SK-N-SH (cell line): ENCODE measurements around the gene RHAG.

Experiments
- CHD2 ChIP-seq: fragments of 150-350 bp; IDR thresholded peaks from 2 replicates; pipeline ENCODE4 v1.6.1; 2018; ENCODE audit warnings: low read length; ENCODE audit not compliant: partially characterized antibody
- CTCF ChIP-seq: fragments of 200-600 bp; sonication (generic); IDR thresholded peaks from 2 replicates; pipeline ENCODE4 v1.6.1; 2017; ENCODE audit warnings: antibody characterized with exemption, mild to moderate bottlenecking, moderate library complexity
- EZH2phosphoT487 ChIP-seq: fragments of 200-600 bp; sonication (generic); IDR thresholded peaks from 2 replicates; pipeline ENCODE4 v1.6.1; 2017; ENCODE audit warnings: low read depth, mixed run types, mild to moderate bottlenecking, antibody characterized with exemption, moderate library complexity, borderline replicate concordance
- NRF1 ChIP-seq: IDR thresholded peaks from 2 replicates; pipeline ENCODE4 v1.6.1; 2012; ENCODE audit warnings: low read depth, mild to moderate bottlenecking, low read length
- POLR2AphosphoS5 ChIP-seq: IDR thresholded peaks from 2 replicates; pipeline ENCODE4 v1.6.1; 2012; ENCODE audit warnings: low read depth, low read length
- RAD21 ChIP-seq: IDR thresholded peaks from 2 replicates; pipeline ENCODE4 v1.6.1; 2012; ENCODE audit warnings: mild to moderate bottlenecking, low read length
- RCOR1 ChIP-seq: fragments of 150-350 bp; IDR thresholded peaks from 2 replicates; pipeline ENCODE4 v1.6.1; 2017; ENCODE audit warnings: antibody characterized with exemption, low read length
- SMC3 ChIP-seq: IDR thresholded peaks from 2 replicates; pipeline ENCODE4 v1.6.1; 2012; ENCODE audit warnings: low read depth, low read length, improper control_type of control experiment
- TCF12 ChIP-seq: IDR thresholded peaks from 2 replicates; pipeline ENCODE4 v1.4.0; 2012
- USF1 ChIP-seq: IDR thresholded peaks from 2 replicates; pipeline ENCODE4 v1.4.0; 2012; ENCODE audit warnings: low read depth, borderline replicate concordance
- YY1 ChIP-seq: IDR thresholded peaks from 2 replicates; pipeline ENCODE4 v1.4.0; 2012; ENCODE audit warnings: low read depth, mild to moderate bottlenecking
- TF ChIP-seq, protein P1 (sequence below): IDR thresholded peaks from 2 replicates; pipeline ENCODE4 v1.4.0; 2012; ENCODE audit warnings: low read depth
- TF ChIP-seq, protein P2 (sequence below): IDR thresholded peaks from 2 replicates; pipeline ENCODE4 v1.6.1; 2012; ENCODE audit warnings: mild to moderate bottlenecking, low read depth, low read length, moderate library complexity

- TF ChIP-seq CTCF (no peak), NRF1 (no peak), SMC3 (no peak), USF1 (no peak), POLR2AphosphoS5 (no peak), RCOR1 (no peak), YY1 (no peak), EZH2phosphoT487 (no peak), TCF12 (no peak), CHD2 (no peak), RAD21 (no peak)
- TF ChIP-seq, protein P1, sequence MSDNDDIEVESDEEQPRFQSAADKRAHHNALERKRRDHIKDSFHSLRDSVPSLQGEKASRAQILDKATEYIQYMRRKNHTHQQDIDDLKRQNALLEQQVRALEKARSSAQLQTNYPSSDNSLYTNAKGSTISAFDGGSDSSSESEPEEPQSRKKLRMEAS = no peak
- TF ChIP-seq, protein P2, sequence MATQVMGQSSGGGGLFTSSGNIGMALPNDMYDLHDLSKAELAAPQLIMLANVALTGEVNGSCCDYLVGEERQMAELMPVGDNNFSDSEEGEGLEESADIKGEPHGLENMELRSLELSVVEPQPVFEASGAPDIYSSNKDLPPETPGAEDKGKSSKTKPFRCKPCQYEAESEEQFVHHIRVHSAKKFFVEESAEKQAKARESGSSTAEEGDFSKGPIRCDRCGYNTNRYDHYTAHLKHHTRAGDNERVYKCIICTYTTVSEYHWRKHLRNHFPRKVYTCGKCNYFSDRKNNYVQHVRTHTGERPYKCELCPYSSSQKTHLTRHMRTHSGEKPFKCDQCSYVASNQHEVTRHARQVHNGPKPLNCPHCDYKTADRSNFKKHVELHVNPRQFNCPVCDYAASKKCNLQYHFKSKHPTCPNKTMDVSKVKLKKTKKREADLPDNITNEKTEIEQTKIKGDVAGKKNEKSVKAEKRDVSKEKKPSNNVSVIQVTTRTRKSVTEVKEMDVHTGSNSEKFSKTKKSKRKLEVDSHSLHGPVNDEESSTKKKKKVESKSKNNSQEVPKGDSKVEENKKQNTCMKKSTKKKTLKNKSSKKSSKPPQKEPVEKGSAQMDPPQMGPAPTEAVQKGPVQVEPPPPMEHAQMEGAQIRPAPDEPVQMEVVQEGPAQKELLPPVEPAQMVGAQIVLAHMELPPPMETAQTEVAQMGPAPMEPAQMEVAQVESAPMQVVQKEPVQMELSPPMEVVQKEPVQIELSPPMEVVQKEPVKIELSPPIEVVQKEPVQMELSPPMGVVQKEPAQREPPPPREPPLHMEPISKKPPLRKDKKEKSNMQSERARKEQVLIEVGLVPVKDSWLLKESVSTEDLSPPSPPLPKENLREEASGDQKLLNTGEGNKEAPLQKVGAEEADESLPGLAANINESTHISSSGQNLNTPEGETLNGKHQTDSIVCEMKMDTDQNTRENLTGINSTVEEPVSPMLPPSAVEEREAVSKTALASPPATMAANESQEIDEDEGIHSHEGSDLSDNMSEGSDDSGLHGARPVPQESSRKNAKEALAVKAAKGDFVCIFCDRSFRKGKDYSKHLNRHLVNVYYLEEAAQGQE = no peak
Observed at GRCh38 chr6:49666930-49667757, 30.5 kb upstream of the RHAG start.
